ENCODE results near the gene KLK15. TPM values are rescaled to one million over a fixed set of nuclear protein-coding genes. Genes with fewer than 3 reads are reported as not detected.

Gene KLK15
- polyA plus RNA-seq, 2 of the 4 experiments (the other 2 are of a cell fraction) = not detected

DNA sequence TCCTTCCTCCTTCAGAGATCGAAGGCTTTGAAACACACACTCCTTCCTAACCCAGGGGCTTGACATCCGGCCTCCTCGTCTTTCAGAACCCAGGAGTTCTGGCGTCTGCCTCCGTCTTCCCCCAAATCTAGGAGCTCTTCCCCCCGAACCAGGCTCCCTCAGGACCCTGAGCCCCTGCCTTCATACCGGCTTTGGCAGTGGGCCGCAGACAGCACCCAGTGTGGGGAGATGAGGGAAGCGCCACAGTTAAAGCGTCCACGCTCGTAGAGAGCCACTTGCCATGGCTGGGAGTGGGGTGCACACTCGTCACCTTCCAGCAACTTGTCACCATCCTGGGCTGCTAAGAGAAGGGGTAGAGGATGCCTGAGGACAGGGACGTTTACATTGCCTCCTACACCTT lies 5.9 kb downstream of the KLK15 start:
- peak in 1 of 2 experiments; percentile 17; a peak in 1 of 6 replicates for ATAC-seq
- CTCF ChIA-PET = no interaction called here
- Histone ChIP-seq H3K4me2 (no peak overlapping the region), H3K4me1 (0 out of 3 replicates have a peak, but pooled peaks cover 6% of the 10 kb centered on the region), H3K27ac (no peak overlapping the region), H3K4me3 (no peak overlapping the region), H3K9me3 (no peaks in the 10 kb centered on the region)
- no peak for TF ChIP-seq PHF8 (IDR thresholded peaks at IDR 0.05; ENCODE audit: borderline replicate concordance, low read depth)
- TF ChIP-seq HOXB5 (CRISPR knock-in tag; IDR thresholded peaks at IDR 0.05) = no peak
- TF ChIP-seq CEBPB (IDR thresholded peaks at IDR 0.05) = no peak
- TF ChIP-seq, protein P1, sequence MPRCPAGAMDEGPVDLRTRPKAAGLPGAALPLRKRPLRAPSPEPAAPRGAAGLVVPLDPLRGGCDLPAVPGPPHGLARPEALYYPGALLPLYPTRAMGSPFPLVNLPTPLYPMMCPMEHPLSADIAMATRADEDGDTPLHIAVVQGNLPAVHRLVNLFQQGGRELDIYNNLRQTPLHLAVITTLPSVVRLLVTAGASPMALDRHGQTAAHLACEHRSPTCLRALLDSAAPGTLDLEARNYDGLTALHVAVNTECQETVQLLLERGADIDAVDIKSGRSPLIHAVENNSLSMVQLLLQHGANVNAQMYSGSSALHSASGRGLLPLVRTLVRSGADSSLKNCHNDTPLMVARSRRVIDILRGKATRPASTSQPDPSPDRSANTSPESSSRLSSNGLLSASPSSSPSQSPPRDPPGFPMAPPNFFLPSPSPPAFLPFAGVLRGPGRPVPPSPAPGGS (IDR thresholded peaks at IDR 0.05) = no peak
- no peak for TF ChIP-seq ZNF302 (CRISPR knock-in tag; IDR thresholded peaks at IDR 0.05)
- TF ChIP-seq MAZ (IDR thresholded peaks at IDR 0.05; ENCODE audit: borderline replicate concordance, low read depth, low read length) = no peak
- TF ChIP-seq BHLHE40 (IDR thresholded peaks at IDR 0.05; ENCODE audit: low read depth, low read length) = no peak
- no peak for TF ChIP-seq RFX5 (IDR thresholded peaks at IDR 0.05)
- no peak for TF ChIP-seq EP300 (IDR thresholded peaks at IDR 0.05)
- TF ChIP-seq, protein P2, sequence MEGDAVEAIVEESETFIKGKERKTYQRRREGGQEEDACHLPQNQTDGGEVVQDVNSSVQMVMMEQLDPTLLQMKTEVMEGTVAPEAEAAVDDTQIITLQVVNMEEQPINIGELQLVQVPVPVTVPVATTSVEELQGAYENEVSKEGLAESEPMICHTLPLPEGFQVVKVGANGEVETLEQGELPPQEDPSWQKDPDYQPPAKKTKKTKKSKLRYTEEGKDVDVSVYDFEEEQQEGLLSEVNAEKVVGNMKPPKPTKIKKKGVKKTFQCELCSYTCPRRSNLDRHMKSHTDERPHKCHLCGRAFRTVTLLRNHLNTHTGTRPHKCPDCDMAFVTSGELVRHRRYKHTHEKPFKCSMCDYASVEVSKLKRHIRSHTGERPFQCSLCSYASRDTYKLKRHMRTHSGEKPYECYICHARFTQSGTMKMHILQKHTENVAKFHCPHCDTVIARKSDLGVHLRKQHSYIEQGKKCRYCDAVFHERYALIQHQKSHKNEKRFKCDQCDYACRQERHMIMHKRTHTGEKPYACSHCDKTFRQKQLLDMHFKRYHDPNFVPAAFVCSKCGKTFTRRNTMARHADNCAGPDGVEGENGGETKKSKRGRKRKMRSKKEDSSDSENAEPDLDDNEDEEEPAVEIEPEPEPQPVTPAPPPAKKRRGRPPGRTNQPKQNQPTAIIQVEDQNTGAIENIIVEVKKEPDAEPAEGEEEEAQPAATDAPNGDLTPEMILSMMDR (IDR thresholded peaks at IDR 0.05) = no peak
- TF ChIP-seq ZSCAN20 (CRISPR knock-in tag; IDR thresholded peaks at IDR 0.05) = no peak
- TF ChIP-seq RCOR1 (IDR thresholded peaks at IDR 0.05; ENCODE audit: low read depth, low read length) = no peak
- TF ChIP-seq POLR2AphosphoS2 (conservative IDR thresholded peaks at IDR 0.05; ENCODE audit: low read length) = no peak
- TF ChIP-seq, protein P3, sequence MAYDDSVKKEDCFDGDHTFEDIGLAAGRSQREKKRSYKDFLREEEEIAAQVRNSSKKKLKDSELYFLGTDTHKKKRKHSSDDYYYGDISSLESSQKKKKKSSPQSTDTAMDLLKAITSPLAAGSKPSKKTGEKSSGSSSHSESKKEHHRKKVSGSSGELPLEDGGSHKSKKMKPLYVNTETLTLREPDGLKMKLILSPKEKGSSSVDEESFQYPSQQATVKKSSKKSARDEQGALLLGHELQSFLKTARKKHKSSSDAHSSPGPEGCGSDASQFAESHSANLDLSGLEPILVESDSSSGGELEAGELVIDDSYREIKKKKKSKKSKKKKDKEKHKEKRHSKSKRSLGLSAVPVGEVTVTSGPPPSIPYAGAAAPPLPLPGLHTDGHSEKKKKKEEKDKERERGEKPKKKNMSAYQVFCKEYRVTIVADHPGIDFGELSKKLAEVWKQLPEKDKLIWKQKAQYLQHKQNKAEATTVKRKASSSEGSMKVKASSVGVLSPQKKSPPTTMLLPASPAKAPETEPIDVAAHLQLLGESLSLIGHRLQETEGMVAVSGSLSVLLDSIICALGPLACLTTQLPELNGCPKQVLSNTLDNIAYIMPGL (CRISPR knock-in tag; IDR thresholded peaks at IDR 0.05; ENCODE audit: borderline replicate concordance) = no peak
- TF ChIP-seq, protein P4, sequence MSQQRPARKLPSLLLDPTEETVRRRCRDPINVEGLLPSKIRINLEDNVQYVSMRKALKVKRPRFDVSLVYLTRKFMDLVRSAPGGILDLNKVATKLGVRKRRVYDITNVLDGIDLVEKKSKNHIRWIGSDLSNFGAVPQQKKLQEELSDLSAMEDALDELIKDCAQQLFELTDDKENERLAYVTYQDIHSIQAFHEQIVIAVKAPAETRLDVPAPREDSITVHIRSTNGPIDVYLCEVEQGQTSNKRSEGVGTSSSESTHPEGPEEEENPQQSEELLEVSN (IDR thresholded peaks at IDR 0.05; ENCODE audit: borderline replicate concordance, low read depth) = no peak
- no peak for TF ChIP-seq CHD2 (IDR thresholded peaks at IDR 0.05; ENCODE audit: low read length, partially characterized antibody)
- TF ChIP-seq, protein P5, sequence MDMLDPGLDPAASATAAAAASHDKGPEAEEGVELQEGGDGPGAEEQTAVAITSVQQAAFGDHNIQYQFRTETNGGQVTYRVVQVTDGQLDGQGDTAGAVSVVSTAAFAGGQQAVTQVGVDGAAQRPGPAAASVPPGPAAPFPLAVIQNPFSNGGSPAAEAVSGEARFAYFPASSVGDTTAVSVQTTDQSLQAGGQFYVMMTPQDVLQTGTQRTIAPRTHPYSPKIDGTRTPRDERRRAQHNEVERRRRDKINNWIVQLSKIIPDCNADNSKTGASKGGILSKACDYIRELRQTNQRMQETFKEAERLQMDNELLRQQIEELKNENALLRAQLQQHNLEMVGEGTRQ (IDR thresholded peaks at IDR 0.05) = no peak
- no peak for TF ChIP-seq CHD4 (IDR thresholded peaks at IDR 0.05; ENCODE audit: borderline replicate concordance)
- TF ChIP-seq, protein P6, sequence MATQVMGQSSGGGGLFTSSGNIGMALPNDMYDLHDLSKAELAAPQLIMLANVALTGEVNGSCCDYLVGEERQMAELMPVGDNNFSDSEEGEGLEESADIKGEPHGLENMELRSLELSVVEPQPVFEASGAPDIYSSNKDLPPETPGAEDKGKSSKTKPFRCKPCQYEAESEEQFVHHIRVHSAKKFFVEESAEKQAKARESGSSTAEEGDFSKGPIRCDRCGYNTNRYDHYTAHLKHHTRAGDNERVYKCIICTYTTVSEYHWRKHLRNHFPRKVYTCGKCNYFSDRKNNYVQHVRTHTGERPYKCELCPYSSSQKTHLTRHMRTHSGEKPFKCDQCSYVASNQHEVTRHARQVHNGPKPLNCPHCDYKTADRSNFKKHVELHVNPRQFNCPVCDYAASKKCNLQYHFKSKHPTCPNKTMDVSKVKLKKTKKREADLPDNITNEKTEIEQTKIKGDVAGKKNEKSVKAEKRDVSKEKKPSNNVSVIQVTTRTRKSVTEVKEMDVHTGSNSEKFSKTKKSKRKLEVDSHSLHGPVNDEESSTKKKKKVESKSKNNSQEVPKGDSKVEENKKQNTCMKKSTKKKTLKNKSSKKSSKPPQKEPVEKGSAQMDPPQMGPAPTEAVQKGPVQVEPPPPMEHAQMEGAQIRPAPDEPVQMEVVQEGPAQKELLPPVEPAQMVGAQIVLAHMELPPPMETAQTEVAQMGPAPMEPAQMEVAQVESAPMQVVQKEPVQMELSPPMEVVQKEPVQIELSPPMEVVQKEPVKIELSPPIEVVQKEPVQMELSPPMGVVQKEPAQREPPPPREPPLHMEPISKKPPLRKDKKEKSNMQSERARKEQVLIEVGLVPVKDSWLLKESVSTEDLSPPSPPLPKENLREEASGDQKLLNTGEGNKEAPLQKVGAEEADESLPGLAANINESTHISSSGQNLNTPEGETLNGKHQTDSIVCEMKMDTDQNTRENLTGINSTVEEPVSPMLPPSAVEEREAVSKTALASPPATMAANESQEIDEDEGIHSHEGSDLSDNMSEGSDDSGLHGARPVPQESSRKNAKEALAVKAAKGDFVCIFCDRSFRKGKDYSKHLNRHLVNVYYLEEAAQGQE (IDR thresholded peaks at IDR 0.05) = no peak
- TF ChIP-seq FOSB (CRISPR knock-in tag; IDR thresholded peaks at IDR 0.05) = no peak
- POLR2A ChIA-PET = no interaction called here
- no peak for DNase-seq (ENCODE audit: low read depth in 1 of 2, low spot score in 1 of 2)
- no peak for FAIRE-seq
- WGBS (ENCODE audit: missing lambda C conversion rate) = 35% methylated on average over 14 of the region's 14 CpGs

All from A549 (cell line).